NT2/D1 (cell line): ENCODE data around the gene GMEB2.

ENCODE experiments used
- DNase-seq: peaks from one replicate; pipeline ENCODE4 v3.0.0-alpha.2; 2011; ENCODE audit warnings: low read depth, low spot score
- H3K27me3 ChIP-seq: 2 replicates; pipeline ENCODE4 v1.6.0; 2011; ENCODE audit warnings: mild to moderate bottlenecking; ENCODE audit not compliant: insufficient read length, insufficient read depth
- H3K36me3 ChIP-seq: 2 replicates; pipeline ENCODE4 v1.6.1; 2011; ENCODE audit warnings: mild to moderate bottlenecking, low read length, mixed read lengths; ENCODE audit not compliant: insufficient read depth, insufficient read length
- H3K4me1 ChIP-seq: 2 replicates; pipeline ENCODE4 v1.5.1; 2011; ENCODE audit not compliant: insufficient read depth, insufficient read length
- H3K4me3 ChIP-seq: 2 replicates; pipeline ENCODE4 v1.5.1; 2011; ENCODE audit warnings: low read depth; ENCODE audit not compliant: insufficient read length
- H3K9ac ChIP-seq: 2 replicates; pipeline ENCODE4 v1.6.0; 2011; ENCODE audit warnings: low read depth; ENCODE audit not compliant: insufficient read length
- H3K9me3 ChIP-seq: 2 replicates; pipeline ENCODE4 v1.5.1; 2011; ENCODE audit warnings: mild to moderate bottlenecking, low read length; ENCODE audit not compliant: insufficient read depth
- SUZ12 ChIP-seq: IDR thresholded peaks from 2 replicates; pipeline ENCODE4 v1.6.1; 2011; ENCODE audit not compliant: insufficient read length, insufficient read depth; ENCODE audit errors: extremely low read depth
- YY1 ChIP-seq: IDR thresholded peaks from 2 replicates; pipeline ENCODE4 v1.6.1; 2011; ENCODE audit not compliant: insufficient read length, insufficient read depth
- ZNF274 ChIP-seq: IDR thresholded peaks from 2 replicates; pipeline ENCODE4 v1.6.1; 2011; ENCODE audit warnings: mild to moderate bottlenecking, low read depth, low read length

The GMEB2 gene

GRCh38 chr20:63624486-63624885, 2.4 kb downstream of the GMEB2 start:
- DNase-seq, result no peak
- TF ChIP-seq ZNF274 (no peak), YY1 (no peak), SUZ12 (no peak)

GRCh38 chr20:63622732-63623131, 4.2 kb downstream of the GMEB2 start:
- no peak for TF ChIP-seq YY1

More at GRCh38 chr20:63624486-63624885, 2.4 kb downstream of the GMEB2 start:
- Histone ChIP-seq H3K9ac (no peak overlapping the region), H3K36me3 (peaks cover 4% of the 10 kb centered on the region), H3K4me3 (no peak overlapping the region), H3K27me3 (no peaks in the 10 kb centered on the region), H3K4me1 (peaks cover 12% of the 10 kb centered on the region), H3K9me3 (no peaks in the 10 kb centered on the region)

GRCh38 chr20:63622096-63622495, 4.8 kb downstream of the GMEB2 start:
- H3K4me3 ChIP-seq, result no peak overlapping the region
- H3K36me3 ChIP-seq, result peaks cover 28% of the 10 kb centered on the region
- no peak for TF ChIP-seq YY1
- TF ChIP-seq SUZ12, result no peak
- TF ChIP-seq ZNF274, result no peak
- no peak overlapping the region for H3K9ac ChIP-seq
- H3K27me3 ChIP-seq, result no peaks in the 10 kb centered on the region
- no peaks in the 10 kb centered on the region for H3K9me3 ChIP-seq
- DNase-seq, result no peak
- peaks cover 16% of the 10 kb centered on the region for H3K4me1 ChIP-seq

More at GRCh38 chr20:63622732-63623131, 4.2 kb downstream of the GMEB2 start:
- no peaks in the 10 kb centered on the region for H3K27me3 ChIP-seq
- H3K4me3 ChIP-seq, result no peak overlapping the region
- DNase-seq, result no peak
- no peaks in the 10 kb centered on the region for H3K9me3 ChIP-seq
- H3K9ac ChIP-seq, result no peak overlapping the region
- peaks cover 16% of the 10 kb centered on the region for H3K4me1 ChIP-seq
- H3K36me3 ChIP-seq, result peaks cover 21% of the 10 kb centered on the region

- H3K9me3 ChIP-seq, result no peaks in the 10 kb centered on the region
- peaks cover 16% of the 10 kb centered on the region for H3K4me1 ChIP-seq
- peaks cover 36% of the 10 kb centered on the region for H3K36me3 ChIP-seq
- no peaks in the 10 kb centered on the region for H3K27me3 ChIP-seq
- no peak overlapping the region for H3K9ac ChIP-seq
- TF ChIP-seq YY1 (no peak), ZNF274 (no peak), SUZ12 (no peak)
- no peak overlapping the region for H3K4me3 ChIP-seq
- no peak for DNase-seq
Measured at GRCh38 chr20:63620991-63621390, 5.9 kb downstream of the GMEB2 start.

- Histone ChIP-seq H3K4me1 (peaks cover 16% of the 10 kb centered on the region), H3K36me3 (peaks cover 47% of the 10 kb centered on the region), H3K9ac (no peak overlapping the region), H3K4me3 (no peak overlapping the region), H3K9me3 (peaks cover 13% of the 10 kb centered on the region), H3K27me3 (no peaks in the 10 kb centered on the region)
- TF ChIP-seq YY1, result no peak
- TF ChIP-seq ZNF274, result no peak
- TF ChIP-seq SUZ12, result no peak
- no peak for DNase-seq
Measured at GRCh38 chr20:63619505-63619904, 7.4 kb downstream of the GMEB2 start.

GRCh38 chr20:63619086-63619485, 7.8 kb downstream of the GMEB2 start:
- Histone ChIP-seq H3K4me3 (no peak overlapping the region), H3K9me3 (peaks cover 16% of the 10 kb centered on the region), H3K36me3 (peaks cover 47% of the 10 kb centered on the region), H3K9ac (no peak overlapping the region), H3K27me3 (no peaks in the 10 kb centered on the region), H3K4me1 (peaks cover 16% of the 10 kb centered on the region)
- no peak for DNase-seq
- no peak for TF ChIP-seq SUZ12
- TF ChIP-seq ZNF274, result no peak
- no peak for TF ChIP-seq YY1

- peaks cover 50% of the 10 kb centered on the region for H3K36me3 ChIP-seq
- H3K4me3 ChIP-seq, result no peak overlapping the region
- no peak for DNase-seq
- peaks cover 16% of the 10 kb centered on the region for H3K9me3 ChIP-seq
- peaks cover 16% of the 10 kb centered on the region for H3K4me1 ChIP-seq
- no peaks in the 10 kb centered on the region for H3K27me3 ChIP-seq
- no peak overlapping the region for H3K9ac ChIP-seq
- TF ChIP-seq ZNF274, result no peak
- TF ChIP-seq SUZ12, result no peak
- TF ChIP-seq YY1, result no peak
Measured at GRCh38 chr20:63618291-63618980, 8.5 kb downstream of the GMEB2 start.
